DND-41 (cell line): ENCODE data around the gene BMAL2.

Source experiments
- CTCF ChIP-seq: IDR thresholded peaks from 2 replicates; pipeline ENCODE4 v1.5.1; 2012; ENCODE audit warnings: borderline replicate concordance, low read length, moderate library complexity, mild to moderate bottlenecking; ENCODE audit not compliant: poor library complexity, severe bottlenecking; ENCODE audit errors: extremely low read depth
- EZH2 ChIP-seq: IDR thresholded peaks from 3 replicates; pipeline ENCODE4 v1.6.1; 2012; ENCODE audit warnings: borderline replicate concordance, low read depth, mild to moderate bottlenecking, moderate library complexity, low read length, inconsistent platforms; ENCODE audit not compliant: severe bottlenecking

- no peak for TF ChIP-seq CTCF
- no peak for TF ChIP-seq EZH2
Measured at GRCh38 chr12:27296674-27297073, 36.0 kb upstream of the BMAL2 start.
